HG03175 (cell line): ENCODE data around the gene TFF2.

ENCODE experiments used
- ATAC-seq: cut with Tn5 transposase; IDR thresholded peaks from one replicate; pipeline ENCODE4 v1.9.1; 2021; ENCODE audit warnings: mild to moderate bottlenecking, moderate library complexity; ENCODE audit not compliant: unreplicated experiment

Gene TFF2

GRCh38 chr21:42308161-42308913, 42.5 kb downstream of the TFF2 start:
- ATAC-seq: no peak

- ATAC-seq: no peak
Observed at GRCh38 chr21:42307106-42307505, 43.7 kb downstream of the TFF2 start.

GRCh38 chr21:42306366-42307035, 44.3 kb downstream of the TFF2 start:
- ATAC-seq: no peak

GRCh38 chr21:42305707-42306147, 45.1 kb downstream of the TFF2 start:
- no peak for ATAC-seq

GRCh38 chr21:42304556-42305454, 46.0 kb downstream of the TFF2 start:
- ATAC-seq: no peak

- ATAC-seq: no peak
Observed at GRCh38 chr21:42303443-42303842, 47.4 kb downstream of the TFF2 start.

- no peak for ATAC-seq
Observed at GRCh38 chr21:42302794-42303193, 48.0 kb downstream of the TFF2 start.

GRCh38 chr21:42302076-42302650, 48.6 kb downstream of the TFF2 start:
- no peak for ATAC-seq

GRCh38 chr21:42301371-42302075, 49.3 kb downstream of the TFF2 start:
- no peak for ATAC-seq

- ATAC-seq: no peak
Observed at GRCh38 chr21:42300956-42301355, 49.8 kb downstream of the TFF2 start.

- no peak for ATAC-seq
Observed at GRCh38 chr21:42300045-42300583, 50.7 kb downstream of the TFF2 start.

- no peak for ATAC-seq
Observed at GRCh38 chr21:42299324-42300044, 51.3 kb downstream of the TFF2 start.

GRCh38 chr21:42298657-42299056, 52.1 kb downstream of the TFF2 start:
- no peak for ATAC-seq

GRCh38 chr21:42298237-42298636, 52.6 kb downstream of the TFF2 start:
- ATAC-seq: no peak

GRCh38 chr21:42297377-42297776, 53.4 kb downstream of the TFF2 start:
- no peak for ATAC-seq

GRCh38 chr21:42296501-42296900, 54.3 kb downstream of the TFF2 start:
- no peak for ATAC-seq
